IMR-90 (cell line): ENCODE results near the gene MYADM. TPM values are rescaled to one million over a fixed set of nuclear protein-coding genes. Genes with fewer than 3 reads are reported as not detected.

Experiments
- ATAC-seq: fragments of 200-7000 bp; cut with Tn5 transposase; 2 replicates; pipeline ENCODE4 v1.9.1; 2020; ENCODE audit warnings: low read depth, mild to moderate bottlenecking, moderate library complexity
- BruUV-seq: library from RNA; stranded (reverse); fragments of 400-500 nt; replicated peaks from 2 replicates; lab custom pipeline; 2021; lab: Mats Ljungman, UMichigan
- CTCF ChIA-PET: fragments of 300-600 bp; formaldehyde crosslinking; extraction: SDS; loops from one replicate; lab custom pipeline; 2021; ENCODE audit warnings: antibody characterized with exemption; lab: Yijun Ruan, JAX
- POLR2A ChIA-PET: fragments of 300-600 bp; sonication (Branson Sonifier 250); formaldehyde crosslinking; loops from one replicate; lab custom pipeline; 2022; ENCODE audit warnings: antibody characterized with exemption; ENCODE audit not compliant: unreplicated experiment; lab: Charles Lee
- DNase-seq: peaks from one replicate; pipeline ENCODE4 v3.0.0; 2013
- H2AFZ ChIP-seq: replicated peaks from 2 replicates; pipeline ENCODE3; 2013; ENCODE audit warnings: low read length, mild to moderate bottlenecking; ENCODE audit not compliant: poor library complexity
- H2AK5ac ChIP-seq: 2 replicates; pipeline ENCODE4 v1.6.1; 2013; ENCODE audit warnings: low read depth, low read length, inconsistent platforms
- H2AK9ac ChIP-seq: replicated peaks from 2 replicates; pipeline ENCODE3; 2013; ENCODE audit warnings: mild to moderate bottlenecking, low read depth, low read length, moderate library complexity; ENCODE audit not compliant: poor library complexity
- H2BK120ac ChIP-seq: 2 replicates; pipeline ENCODE4 v1.6.1; 2013; ENCODE audit warnings: low read depth, low read length, inconsistent platforms
- H2BK15ac ChIP-seq: 3 replicates; pipeline ENCODE4 v1.6.1; 2013; ENCODE audit warnings: low read depth, low read length, inconsistent platforms
- H2BK20ac ChIP-seq: 2 replicates; pipeline ENCODE4 v1.6.1; 2013; ENCODE audit warnings: low read depth, mild to moderate bottlenecking, inconsistent platforms, low read length, moderate library complexity
- H2BK5ac ChIP-seq: 2 replicates; pipeline ENCODE4 v1.6.1; 2013; ENCODE audit warnings: mild to moderate bottlenecking, low read depth, low read length, inconsistent platforms; ENCODE audit not compliant: poor library complexity, severe bottlenecking
- H3K14ac ChIP-seq: replicated peaks from 2 replicates; pipeline ENCODE4 v1.6.1; 2013; ENCODE audit warnings: low read depth, low read length, inconsistent platforms
- H3K18ac ChIP-seq: 2 replicates; pipeline ENCODE4 v1.6.1; 2013; ENCODE audit warnings: low read depth, low read length, control low read depth
- H3K23ac ChIP-seq: 2 replicates; pipeline ENCODE4 v1.6.1; 2013; ENCODE audit warnings: low read depth, low read length, inconsistent platforms
- H3K27ac ChIP-seq: 2 replicates; pipeline ENCODE4 v1.5.1; 2013; ENCODE audit warnings: mild to moderate bottlenecking, control low read depth, low read length; ENCODE audit not compliant: insufficient read depth
- H3K27me3 ChIP-seq: 2 replicates; pipeline ENCODE4 v1.6.1; 2013; ENCODE audit warnings: low read length; ENCODE audit not compliant: control insufficient read depth, insufficient read depth
- H3K36me3 ChIP-seq: 2 replicates; pipeline ENCODE4 v1.6.1; 2013; ENCODE audit warnings: low read length, mixed read lengths; ENCODE audit not compliant: control insufficient read depth, insufficient read depth
- H3K4ac ChIP-seq: 2 replicates; pipeline ENCODE4 v1.6.1; 2013; ENCODE audit warnings: low read depth, low read length, inconsistent platforms
- H3K4me1 ChIP-seq: 2 replicates; pipeline ENCODE4 v1.6.1; 2013; ENCODE audit warnings: low read length, mixed read lengths; ENCODE audit not compliant: control insufficient read depth, insufficient read depth
- H3K4me2 ChIP-seq: 2 replicates; pipeline ENCODE4 v1.6.1; 2013; ENCODE audit warnings: low read depth, mild to moderate bottlenecking, control low read depth, low read length, moderate library complexity
- H3K4me3 ChIP-seq: 2 replicates; pipeline ENCODE4 v1.5.1; 2013; ENCODE audit warnings: low read depth, mild to moderate bottlenecking, control low read depth, low read length, moderate library complexity; ENCODE audit not compliant: insufficient read depth
- H3K56ac ChIP-seq: 2 replicates; pipeline ENCODE4 v1.6.1; 2013; ENCODE audit warnings: low read length, inconsistent platforms; ENCODE audit not compliant: insufficient read depth; ENCODE audit errors: extremely low read depth
- H3K79me1 ChIP-seq, 2 experiments: 2 replicates each; pipeline ENCODE4 v1.6.1; 2013; ENCODE audit warnings: low read length in 2 of 2, inconsistent platforms in 1 of 2, low read depth in 1 of 2
- H3K9ac ChIP-seq: 2 replicates; pipeline ENCODE4 v1.6.1; 2013; ENCODE audit warnings: low read depth, low read length, control low read depth
- H3K9me1 ChIP-seq: 2 replicates; pipeline ENCODE4 v1.6.1; 2013; ENCODE audit warnings: low read length, inconsistent platforms; ENCODE audit not compliant: insufficient read depth
- H3K9me3 ChIP-seq: 2 replicates; pipeline ENCODE4 v1.6.1; 2013; ENCODE audit warnings: low read length; ENCODE audit not compliant: control insufficient read depth, insufficient read depth
- H4K20me1 ChIP-seq: 2 replicates; pipeline ENCODE4 v1.6.1; 2013; ENCODE audit warnings: low read length, inconsistent platforms; ENCODE audit not compliant: insufficient read depth
- H4K5ac ChIP-seq: 2 replicates; pipeline ENCODE4 v1.6.1; 2013; ENCODE audit warnings: mild to moderate bottlenecking, low read depth, low read length, control low read depth
- H4K8ac ChIP-seq, 2 experiments: 2 replicates each; pipeline ENCODE4 v1.6.1; 2013; ENCODE audit warnings: low read depth in 2 of 2, low read length in 2 of 2, control low read depth in 1 of 2, inconsistent platforms in 1 of 2
- H4K91ac ChIP-seq: 2 replicates; pipeline ENCODE4 v1.6.1; 2013; ENCODE audit warnings: low read depth, low read length, inconsistent platforms; ENCODE audit not compliant: insufficient read depth
- BHLHE40 ChIP-seq: fragments of 150-350 bp; IDR thresholded peaks from 2 replicates; pipeline ENCODE4 v1.6.1; 2016; ENCODE audit warnings: mild to moderate bottlenecking, low read depth, low read length
- CEBPB ChIP-seq: IDR thresholded peaks from 2 replicates; pipeline ENCODE4 v1.6.1; 2012; ENCODE audit warnings: low read depth, low read length, improper control_type of control experiment
- CTCF ChIP-seq: conservative IDR thresholded peaks from 2 replicates; pipeline ENCODE4 v1.5.1; 2012; ENCODE audit warnings: mild to moderate bottlenecking, low read depth, low read length, improper control_type of control experiment
- ELK1 ChIP-seq: fragments of 150-350 bp; IDR thresholded peaks from 2 replicates; pipeline ENCODE4 v1.6.1; 2016; ENCODE audit warnings: low read depth, mild to moderate bottlenecking, low read length, moderate library complexity, borderline replicate concordance
- FOS ChIP-seq: fragments of 150-350 bp; IDR thresholded peaks from 2 replicates; pipeline ENCODE4 v1.6.1; 2016; ENCODE audit warnings: low read depth, low read length
- MAFK ChIP-seq: IDR thresholded peaks from 2 replicates; pipeline ENCODE4 v1.6.1; 2012; ENCODE audit warnings: low read depth, low read length, improper control_type of control experiment
- MAZ ChIP-seq: IDR thresholded peaks from 2 replicates; pipeline ENCODE4 v1.6.1; 2012; ENCODE audit warnings: low read depth, mild to moderate bottlenecking, low read length, improper control_type of control experiment, moderate library complexity, borderline replicate concordance
- MXI1 ChIP-seq: IDR thresholded peaks from 2 replicates; pipeline ENCODE4 v1.6.1; 2012; ENCODE audit warnings: low read depth, mild to moderate bottlenecking, low read length, moderate library complexity, borderline replicate concordance
- RCOR1 ChIP-seq: IDR thresholded peaks from 2 replicates; pipeline ENCODE4 v1.6.1; 2012; ENCODE audit warnings: mild to moderate bottlenecking, low read length, improper control_type of control experiment; ENCODE audit not compliant: insufficient replicate concordance
- RFX5 ChIP-seq: IDR thresholded peaks from 2 replicates; pipeline ENCODE4 v1.8.0; 2012; ENCODE audit warnings: low read depth, mild to moderate bottlenecking, low read length, moderate library complexity
- USF2 ChIP-seq: fragments of 150-350 bp; IDR thresholded peaks from 2 replicates; pipeline ENCODE4 v1.6.1; 2017; ENCODE audit warnings: mild to moderate bottlenecking, antibody characterized with exemption, low read length, low read depth
- WGBS, 2 experiments: methylation state at CpG; one replicate each; pipeline versions ENCODE4 v1.1.5 to v1.1.7; 2013; ENCODE audit warnings: missing lambda C conversion rate in 2 of 2; ENCODE audit not compliant: insufficient read length in 1 of 2; ENCODE audit errors: extremely low coverage in 2 of 2; 5-methylcytosine and 5-hydroxymethylcytosine counted together
- dilution Hi-C: fragments of 300-500 bp; cut with HindIII; formaldehyde crosslinking; loops from one replicate; pipeline ENCODE4 v1.14.3; 2018; ENCODE audit warnings: low sequenced_read_pairs; ENCODE audit not compliant: unreplicated experiment
- in situ Hi-C: fragments of 300-500 bp; cut with MboI; formaldehyde crosslinking; loops from 3 replicates; pipeline ENCODE4 v1.14.3; 2019; ENCODE audit warnings: low sequenced_read_pairs, inconsistent platforms, mixed read lengths
- intact Hi-C: fragments of 100-400 bp; cut with micrococcal nuclease; formaldehyde crosslinking; loops from 2 replicates; pipeline ENCODE4 v1.10.0; 2022
- polyA plus RNA-seq, 3 experiments: library from polyadenylated mRNA; depleted of rRNA; stranded (reverse); fragments of >200 nt; gene quantifications; 2 replicates each; pipeline ENCODE4 v1.2.3, GENCODE V29; 2012; ENCODE audit warnings: low replicate concordance in 1 of 3
- total RNA-seq: library from RNA; depleted of rRNA; stranded (reverse); fragments of >200 nt; gene quantifications from 2 replicates; pipeline ENCODE4 v1.2.3, GENCODE V29; 2012

MYADM gene
- total and polyA plus RNA-seq, 2 of the 4 experiments (the other 2 are of a cell fraction): 4.8 to 96.1 TPM

GRCh38 chr19:53853707-53854106 lies 14.0 kb upstream of the MYADM start:
- POLR2A ChIA-PET: no interaction called here
- Histone ChIP-seq H3K4me3 (no peak overlapping the region), H3K79me1 (no peaks in the 10 kb centered on the region), H4K91ac (no peak overlapping the region), H2BK15ac (no peak overlapping the region), H3K23ac (no peak overlapping the region), H2BK120ac (no peak overlapping the region), H3K4ac (no peak overlapping the region), H3K18ac (no peak overlapping the region), H3K9me3 (no peaks in the 10 kb centered on the region), H3K4me1 (0 out of 2 replicates have a peak, but pooled peaks cover 2% of the 10 kb centered on the region), H3K9me1 (no peaks in the 10 kb centered on the region), H2BK5ac (no peak overlapping the region), H3K36me3 (no peaks in the 10 kb centered on the region), H3K27ac (no peak overlapping the region), H3K14ac (no peak overlapping the region), H3K4me2 (no peak overlapping the region), H3K9ac (no peak overlapping the region), H2AK5ac (no peak overlapping the region), H3K56ac (no peak overlapping the region), H2AK9ac (no peak overlapping the region), H2AFZ (no peak overlapping the region), H4K5ac (no peak overlapping the region), H4K8ac (no peak overlapping the region), H3K27me3 (no peaks in the 10 kb centered on the region), H4K20me1 (no peaks in the 10 kb centered on the region), H2BK20ac (no peak overlapping the region)
- dilution Hi-C loops (no loop called here), in situ Hi-C loops (no loop called here), intact Hi-C loops (no loop called here)
- BruUV-seq: no TSS peak
- no peak for DNase-seq
- WGBS, 2 experiments: 100% methylated on average over 1 of the region's 2 CpGs; no CpG with 5 or more reads in 1 of the 2 experiments
- ATAC-seq: no peak
- CTCF ChIA-PET: interaction anchor here (0.6 to 1.1 kb wide), 4 partner anchors 10 to 548 kb away, joined by 3 to 4 read pairs (median 3); partner anchors contain the start of gene MYADM
- TF ChIP-seq USF2: no peak
- TF ChIP-seq ELK1: no peak
- TF ChIP-seq MAZ: no peak
- TF ChIP-seq CEBPB: no peak
- TF ChIP-seq FOS: no peak
- TF ChIP-seq MAFK: no peak
- no peak for TF ChIP-seq MXI1
- TF ChIP-seq CTCF: no peak
- no peak for TF ChIP-seq RCOR1
- no peak for TF ChIP-seq BHLHE40
- no peak for TF ChIP-seq RFX5
